ENCODE data around the gene LSP1.
A peak's percentile ranks its signal among the peaks of the same experiment; 100 is the strongest.
"Not testable (repeated sequence)": the region's sequence is repeated elsewhere in the genome, so short reads cannot be mapped to it uniquely, and the experiment has no call there.

The LSP1 gene

DNA sequence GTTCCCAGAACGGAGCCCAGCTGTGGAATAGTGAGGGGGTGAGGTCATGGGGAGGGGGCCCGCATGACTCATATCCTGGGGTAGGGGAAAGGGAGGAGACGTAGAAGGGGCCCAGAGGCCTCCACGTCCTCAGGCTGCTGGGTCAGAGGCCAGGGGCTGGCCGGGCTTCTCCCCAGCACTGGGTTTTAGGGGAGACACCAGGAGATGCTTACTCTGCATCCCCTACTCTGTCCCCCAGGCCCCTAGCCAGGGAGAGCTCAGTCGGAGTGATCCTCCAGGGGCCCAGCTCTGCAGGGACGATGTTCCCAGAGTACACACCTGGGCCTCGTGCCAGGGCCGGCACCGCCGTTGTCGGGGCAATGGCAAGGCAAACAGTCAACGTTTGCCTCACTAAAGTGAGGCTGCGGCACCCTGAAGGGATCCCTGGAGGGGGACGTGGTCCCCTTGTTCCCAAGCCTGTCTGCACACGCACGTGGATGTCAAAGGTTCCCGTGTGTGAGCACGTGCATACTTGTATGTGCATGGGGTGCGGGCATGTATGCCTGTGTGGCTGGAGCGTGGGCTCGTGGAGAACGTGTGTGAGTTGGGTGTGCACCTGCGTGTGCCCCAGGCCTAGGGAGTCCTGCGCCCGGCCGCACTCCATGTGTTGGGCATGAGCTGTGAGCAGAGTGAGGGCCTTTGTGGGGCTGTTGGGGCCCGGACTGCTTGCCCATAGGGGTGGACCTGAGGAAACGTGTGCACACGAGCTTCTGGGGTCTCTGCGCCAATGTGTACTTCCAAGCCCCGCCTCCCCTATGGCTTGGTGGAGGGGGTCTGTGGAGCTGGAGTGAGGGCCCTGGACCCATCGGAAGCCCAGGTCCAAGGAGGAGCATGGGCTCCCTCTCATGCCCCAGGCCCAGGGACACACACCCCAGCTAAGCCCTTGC lies 24.6 kb downstream of the LSP1 start:
- no peak for DNase-seq (ENCODE audit: low read depth in 2 of 2)

DNA sequence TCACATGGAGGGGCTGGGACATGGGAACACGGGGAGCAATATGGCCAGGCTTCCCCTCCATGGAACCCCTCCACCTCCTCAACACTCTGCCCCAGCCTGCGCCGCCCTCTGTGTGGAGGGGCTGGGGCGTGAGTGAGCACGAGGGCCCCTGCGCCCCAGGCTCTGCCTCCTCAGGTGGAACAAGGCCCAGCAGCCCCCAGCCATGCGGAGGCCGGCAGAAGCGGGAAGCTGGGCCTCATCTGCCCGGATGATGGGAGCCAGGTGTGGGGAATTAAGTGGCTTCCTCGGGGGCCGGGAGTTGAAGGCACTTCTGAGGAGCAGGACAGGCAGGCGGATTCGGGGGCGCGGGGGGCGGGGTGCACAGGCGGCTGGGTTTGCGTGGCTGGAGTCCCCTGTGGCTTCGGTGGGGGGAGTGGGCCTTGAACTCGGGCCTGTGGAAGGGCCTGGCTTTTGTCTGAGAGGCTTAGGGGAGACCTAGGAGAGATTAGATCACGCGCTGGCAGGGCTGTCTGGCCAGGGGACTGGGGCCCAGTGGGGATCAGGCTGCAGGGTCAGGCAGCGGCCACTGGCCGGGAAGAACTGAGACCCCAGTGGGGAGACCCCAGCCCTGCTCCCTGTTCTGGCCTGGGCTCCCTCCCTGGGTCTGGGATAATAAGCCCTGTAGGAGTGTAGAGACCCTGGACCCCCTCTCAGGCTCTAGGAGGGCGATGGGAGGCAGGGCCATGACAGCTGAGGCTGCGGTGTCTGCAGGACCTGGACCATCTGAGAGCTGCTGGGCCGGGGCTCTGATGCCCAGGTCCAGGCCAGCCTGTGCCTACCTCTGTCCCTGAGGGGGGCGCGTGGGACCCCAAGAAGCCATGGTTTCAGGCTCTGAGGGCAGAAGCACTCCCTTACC lies 25.5 kb downstream of the LSP1 start:
- DNase-seq (ENCODE audit: low read depth in 2 of 2) = no peak

DNA sequence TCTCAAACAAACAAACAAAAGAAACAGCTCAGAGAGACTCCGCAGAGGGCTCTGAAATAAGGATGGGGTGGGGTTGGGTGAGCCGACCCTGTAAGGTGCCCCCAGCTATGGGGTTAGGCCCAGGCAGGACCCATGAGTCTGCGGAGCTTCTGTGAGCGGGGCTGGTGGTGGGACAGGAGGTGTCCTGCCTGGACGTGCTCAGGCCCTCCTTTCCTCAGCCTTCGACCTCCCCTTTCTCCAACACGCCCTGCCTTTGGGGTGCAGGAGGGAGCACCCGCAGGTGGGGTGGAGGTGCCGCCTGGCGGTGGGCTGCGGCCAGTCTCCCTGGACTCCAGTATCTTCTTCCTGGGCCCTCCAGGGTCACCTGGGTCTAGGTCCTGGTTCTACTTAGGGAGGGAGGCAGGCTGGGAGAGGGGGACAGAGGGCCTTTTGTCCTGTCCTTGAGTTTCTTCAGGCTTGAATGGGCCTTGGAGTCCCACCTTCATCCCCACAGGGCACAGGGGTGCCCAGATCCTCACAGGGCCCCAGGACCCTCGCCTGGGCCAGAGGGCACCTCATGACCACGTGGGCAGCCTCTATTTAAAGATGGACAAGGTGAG lies 26.6 kb downstream of the LSP1 start:
- DNase-seq (ENCODE audit: low read depth in 2 of 2) = no peak

GRCh38 chr11:1879941-1880720 lies 27.2 kb downstream of the LSP1 start:
- DNase-seq (ENCODE audit: low read depth in 2 of 2) = no peak

DNA sequence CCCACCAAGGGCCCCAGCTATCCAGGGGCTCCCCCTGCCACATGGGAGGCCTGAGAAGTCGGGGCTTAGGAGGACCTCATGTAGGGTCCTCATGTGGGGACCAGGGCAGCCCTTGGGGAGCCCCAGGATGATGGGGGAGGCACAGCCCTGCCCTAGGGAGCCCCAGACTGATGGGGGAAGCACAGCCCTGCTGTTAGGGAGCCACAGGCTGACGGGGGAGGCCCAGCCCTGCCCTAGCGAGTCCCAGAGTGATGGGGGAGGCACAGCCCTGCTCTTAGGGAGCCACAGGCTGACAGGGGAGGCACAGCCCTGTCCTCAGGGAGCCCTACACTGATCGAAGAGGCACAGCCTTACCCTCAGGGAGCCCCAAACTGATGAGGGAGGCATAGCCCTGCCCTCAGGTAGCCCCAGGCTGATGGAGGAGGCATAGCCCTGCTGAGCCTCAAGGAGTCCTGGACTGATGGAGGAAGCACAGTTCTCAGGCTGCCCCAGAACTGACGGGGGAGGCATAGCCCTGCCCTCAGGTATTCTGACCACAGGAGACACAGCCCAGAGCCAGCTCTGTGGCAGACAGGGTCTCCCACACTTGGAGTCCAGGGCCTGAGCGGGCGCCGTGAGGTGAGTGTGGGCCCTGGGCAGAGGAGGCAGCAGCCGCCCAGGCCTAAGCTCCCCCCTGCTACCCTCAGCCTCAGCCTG lies 28.0 kb downstream of the LSP1 start:
- DNase-seq (ENCODE audit: low read depth in 2 of 2) = no peak

GRCh38 chr11:1881442-1882264 lies 28.8 kb downstream of the LSP1 start:
- DNase-seq (ENCODE audit: low read depth in 2 of 2) = no peak

DNA sequence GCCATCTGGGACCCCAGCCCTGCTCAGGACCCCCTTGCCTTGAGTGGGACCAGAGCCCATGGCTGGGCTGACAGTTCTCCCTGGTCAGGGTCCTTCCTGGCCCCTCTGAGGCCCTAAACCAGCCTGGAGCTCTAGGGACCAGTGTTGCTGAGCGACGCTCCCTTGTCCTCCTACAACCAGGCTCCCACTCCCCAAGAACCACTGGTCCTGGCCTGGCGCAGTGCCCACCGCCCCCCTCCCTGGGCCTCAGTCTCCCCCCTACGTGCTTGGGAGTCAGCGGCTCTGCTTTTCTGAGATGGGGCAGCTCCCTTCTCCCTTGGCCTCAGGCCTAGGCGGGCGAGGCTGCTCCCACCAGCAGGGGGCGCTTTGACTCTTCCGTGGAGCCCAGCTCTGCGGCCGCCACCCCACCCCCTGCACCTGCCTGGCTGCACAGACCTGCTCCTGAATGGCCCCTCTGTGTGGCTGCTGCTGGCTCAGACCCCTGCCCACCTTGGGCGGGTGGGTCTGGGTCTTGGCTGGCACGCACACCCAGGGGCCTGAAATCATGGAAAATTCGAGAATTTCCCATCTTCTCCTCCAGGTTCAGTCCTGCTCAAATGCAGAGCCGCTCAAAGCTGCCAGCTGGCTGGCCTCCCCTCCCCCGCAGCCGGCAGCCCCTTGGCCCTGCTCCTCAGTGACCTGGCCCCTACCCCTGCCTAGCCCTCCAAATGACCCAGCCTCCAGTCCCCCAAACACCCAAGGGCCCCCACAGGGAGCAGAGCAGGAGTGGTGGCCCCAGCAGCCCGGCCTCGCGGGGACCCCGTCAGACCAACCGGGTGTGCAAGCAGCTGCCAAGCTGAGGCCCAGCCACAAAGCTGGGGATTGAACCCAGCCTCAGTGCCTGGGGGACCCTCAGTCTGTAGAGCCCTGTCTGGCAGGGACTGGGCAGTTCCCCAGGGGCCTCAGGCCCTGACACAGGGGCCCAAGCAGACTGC lies 29.7 kb downstream of the LSP1 start:
- peak; percentile 68 to 75 for DNase-seq (ENCODE audit: low read depth in 2 of 2)

DNA sequence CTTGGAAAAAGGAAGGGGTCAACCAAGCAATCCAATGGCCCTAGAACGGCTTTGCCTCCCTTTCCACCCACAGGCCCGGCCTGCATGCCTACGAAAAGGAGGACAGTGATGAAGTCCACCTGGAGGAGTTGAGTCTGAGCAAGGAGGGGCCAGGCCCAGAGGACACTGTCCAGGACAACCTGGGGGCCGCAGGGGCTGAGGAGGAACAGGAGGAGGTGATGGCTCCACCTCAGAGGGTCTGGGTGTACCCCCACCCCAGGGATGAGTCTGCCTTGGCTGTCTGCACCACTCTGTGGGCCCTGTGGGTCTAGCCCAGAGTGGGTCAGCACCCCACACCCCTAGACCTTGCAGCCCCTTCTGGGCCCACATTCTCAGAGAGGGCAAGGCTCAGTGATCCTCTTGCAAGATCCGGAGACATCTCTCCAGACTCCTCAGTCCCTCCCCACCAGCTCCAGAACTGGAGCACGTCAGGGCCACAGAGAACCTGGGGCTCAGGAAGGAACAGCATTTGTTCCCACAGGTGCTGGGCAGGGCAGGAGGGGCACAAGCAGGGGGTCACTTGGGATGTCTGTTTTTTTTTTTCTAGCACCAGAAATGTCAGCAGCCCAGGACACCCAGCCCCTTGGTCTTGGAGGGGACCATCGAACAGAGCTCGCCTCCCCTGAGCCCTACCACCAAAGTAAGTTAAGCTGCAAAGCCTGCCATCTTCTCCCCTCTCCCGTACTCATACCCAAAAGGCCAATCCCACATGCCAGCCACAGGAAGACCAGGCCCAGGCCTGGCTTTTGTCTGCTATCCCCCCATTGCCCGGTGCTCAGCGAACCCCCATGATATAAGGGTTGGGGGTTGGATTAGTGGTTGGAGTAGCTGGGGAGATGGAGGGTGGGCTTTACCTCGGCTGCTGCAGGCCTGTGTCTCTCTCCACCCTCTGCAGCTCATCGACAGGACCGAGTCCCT lies 30.7 kb downstream of the LSP1 start:
- no peak for DNase-seq (ENCODE audit: low read depth in 2 of 2)

DNA sequence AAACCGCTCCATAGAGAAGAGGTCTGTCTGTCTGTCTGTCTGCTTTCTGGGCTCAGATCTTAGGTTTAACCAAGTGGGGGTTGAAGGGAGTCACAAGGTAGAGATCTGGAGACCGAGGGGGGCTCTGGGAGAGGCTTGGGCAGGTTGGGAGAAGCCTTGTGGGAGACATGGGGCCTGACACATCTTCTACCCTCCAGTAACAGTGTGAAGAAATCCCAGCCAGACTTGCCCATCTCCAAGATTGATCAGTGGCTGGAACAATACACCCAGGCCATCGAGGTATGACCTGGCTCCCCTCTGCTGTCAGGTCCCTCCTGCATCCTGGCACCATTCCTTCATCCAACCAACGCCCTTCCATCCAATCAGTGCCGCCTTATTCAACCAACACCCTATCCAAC lies 31.4 kb downstream of the LSP1 start:
- DNase-seq (ENCODE audit: low read depth in 2 of 2) = no peak

DNA sequence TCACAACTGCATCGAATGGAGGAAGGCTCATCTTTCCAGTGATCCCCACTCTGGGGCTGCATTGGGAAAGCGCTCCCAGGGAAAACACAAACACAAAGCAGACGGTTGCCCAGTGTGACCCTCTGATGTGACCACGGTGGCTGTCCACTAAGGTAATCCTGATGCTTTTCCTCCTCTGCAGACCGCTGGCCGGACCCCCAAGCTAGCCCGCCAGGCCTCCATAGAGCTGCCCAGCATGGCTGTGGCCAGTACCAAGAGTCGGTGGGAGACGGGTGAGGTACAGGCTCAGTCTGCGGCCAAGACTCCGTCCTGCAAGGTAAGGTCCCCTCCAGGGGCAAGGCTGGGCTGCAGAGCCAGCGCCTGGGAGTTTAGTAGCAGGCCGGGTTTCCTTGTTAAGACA lies 33.7 kb downstream of the LSP1 start:
- not testable (repeated sequence) for DNase-seq (ENCODE audit: low read depth in 2 of 2)

DNA sequence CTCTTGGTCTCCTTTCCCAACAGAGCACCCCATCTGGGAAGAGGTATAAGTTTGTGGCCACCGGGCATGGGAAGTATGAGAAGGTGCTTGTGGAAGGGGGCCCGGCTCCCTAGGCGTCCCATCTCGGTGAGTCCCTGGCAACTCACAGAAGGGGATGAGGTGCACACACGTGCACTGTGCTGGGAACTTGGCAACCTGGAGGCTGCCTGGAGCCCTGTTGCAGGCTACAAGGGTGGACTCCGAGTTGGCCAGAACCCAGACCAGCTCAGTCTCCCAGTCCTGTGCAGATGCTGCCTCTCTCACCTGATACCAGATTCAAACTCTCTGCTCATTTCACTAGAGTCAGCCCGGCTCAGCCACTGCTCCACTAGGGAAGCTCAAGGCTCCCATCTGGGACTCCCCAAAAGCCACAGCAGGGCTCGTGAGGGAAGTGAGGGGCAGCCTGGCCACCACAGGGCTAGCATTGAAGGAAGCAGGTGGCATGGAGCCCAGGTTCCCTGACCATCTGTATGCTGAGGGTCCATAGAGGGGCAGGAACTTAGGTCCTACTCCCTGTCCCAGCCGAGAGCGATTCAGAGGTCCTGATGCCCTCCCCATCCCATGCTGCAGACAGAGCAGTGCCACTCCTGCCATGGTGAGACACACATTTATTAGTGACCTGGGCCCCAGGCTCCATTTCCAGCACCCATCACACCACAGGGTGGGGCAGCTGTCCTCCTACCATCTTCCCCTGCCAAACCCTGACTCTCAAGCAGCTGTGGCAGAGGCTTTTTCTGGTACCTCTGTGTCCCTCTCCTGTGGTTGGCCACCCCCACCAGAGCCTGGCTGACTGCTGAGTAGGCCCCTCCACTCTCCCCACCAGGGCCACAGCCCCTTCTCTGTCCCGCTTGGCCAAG lies 34.8 kb downstream of the LSP1 start:
- DNase-seq (ENCODE audit: low read depth in 2 of 2) = no peak

DNA sequence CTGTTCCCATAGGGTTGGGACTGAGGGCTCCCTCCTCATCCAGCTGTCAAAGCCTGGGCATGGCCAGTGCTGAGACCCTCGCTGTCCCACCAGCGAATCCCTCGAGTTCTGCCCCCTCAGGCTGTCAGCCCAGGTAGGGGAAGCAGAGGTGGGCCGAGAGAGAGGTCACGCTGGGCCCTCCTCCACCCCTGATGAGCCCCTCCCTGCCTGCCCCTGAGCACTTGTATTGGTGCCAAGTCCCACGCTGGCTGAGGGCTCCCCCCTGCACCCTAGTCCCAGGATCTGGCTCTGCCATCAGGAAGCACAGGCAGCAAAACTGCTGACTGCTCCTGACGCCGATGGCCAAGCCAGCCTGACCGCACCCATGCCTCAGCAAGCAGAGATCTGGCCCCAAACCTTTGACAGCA lies 35.5 kb downstream of the LSP1 start:
- DNase-seq (ENCODE audit: low read depth in 2 of 2) = no peak

- no peak for DNase-seq (ENCODE audit: low read depth in 2 of 2)
Measured at GRCh38 chr11:1888811-1889210, 35.9 kb downstream of the LSP1 start.

DNA sequence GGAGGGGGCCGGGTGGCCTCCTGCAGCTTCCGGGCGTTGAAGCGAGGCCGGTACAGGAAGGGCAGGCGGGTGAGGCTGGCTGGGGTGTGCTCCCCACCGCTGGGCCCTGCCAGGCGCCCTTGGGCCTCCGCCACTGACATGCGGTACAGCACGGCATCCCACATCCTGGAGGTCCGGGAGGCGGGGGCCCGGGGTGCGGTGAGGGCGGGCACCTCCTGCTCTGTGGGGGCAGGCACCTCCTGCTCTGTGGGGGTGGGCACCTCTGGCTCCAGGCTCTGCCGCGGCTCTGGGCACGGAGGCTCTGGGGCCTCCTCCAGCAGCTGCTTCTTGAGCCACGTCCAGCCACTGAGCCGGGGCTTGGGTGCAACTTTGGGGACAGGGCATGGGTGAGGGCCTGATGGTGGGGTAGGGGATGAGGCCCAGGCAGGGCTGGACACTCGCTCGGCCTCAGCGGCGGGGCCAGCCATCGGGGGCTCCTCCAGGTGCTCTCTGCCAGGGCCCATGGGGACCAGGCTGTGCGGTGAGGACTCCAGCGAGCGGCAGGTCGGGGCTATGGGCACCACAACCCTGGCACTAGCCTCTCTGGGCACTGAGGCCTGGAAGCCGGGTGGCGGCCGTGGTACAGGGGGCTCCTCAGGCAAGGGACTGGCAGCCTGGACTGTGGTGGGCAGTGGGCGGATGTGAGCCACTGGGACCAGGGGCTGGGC lies 36.5 kb downstream of the LSP1 start:
- DNase-seq (ENCODE audit: low read depth in 2 of 2) = peak; percentile 52 to 64

GRCh38 chr11:1889941-1890855 lies 37.3 kb downstream of the LSP1 start:
- no peak for DNase-seq (ENCODE audit: low read depth in 2 of 2)

Data from stimulated activated CD4-positive, alpha-beta T cell treated with anti-CD3 and anti-CD28 coated beads, Interleukin-15, amount 100 ng/mL, for 48 hours (primary cell).